Loucy (cell line): Measurements from ENCODE around the gene CBLC.
"Not testable (repeated sequence)": the region's sequence is repeated elsewhere in the genome, so short reads cannot be mapped to it uniquely, and the experiment has no call there.

Source experiments
- H2AFZ ChIP-seq: fragments of 200-600 bp; sonication (generic); 2 replicates; pipeline ENCODE4 v1.6.0; 2016; ENCODE audit warnings: antibody characterized with exemption, mild to moderate bottlenecking, low read length, moderate library complexity
- H3F3A ChIP-seq: fragments of 200-600 bp; 2 replicates; pipeline ENCODE4 v1.6.0; 2016; ENCODE audit warnings: antibody characterized with exemption, low read depth, mild to moderate bottlenecking
- H3K27me3 ChIP-seq: fragments of 200-600 bp; sonication (generic); 2 replicates; pipeline ENCODE4 v1.6.1; 2014; ENCODE audit warnings: low read length, mild to moderate bottlenecking; ENCODE audit not compliant: insufficient read depth, poor library complexity, severe bottlenecking
- H3K36me3 ChIP-seq: fragments of 200-600 bp; sonication (generic); 2 replicates; pipeline ENCODE4 v1.6.1; 2016; ENCODE audit warnings: low read length; ENCODE audit not compliant: insufficient read depth
- H3K4me1 ChIP-seq: fragments of 200-600 bp; sonication (generic); 2 replicates; pipeline ENCODE4 v1.5.1; 2014; ENCODE audit warnings: low read length, mild to moderate bottlenecking; ENCODE audit not compliant: insufficient read depth, poor library complexity, severe bottlenecking
- H3K4me2 ChIP-seq: fragments of 200-600 bp; sonication (generic); 2 replicates; pipeline ENCODE4 v1.6.0; 2014; ENCODE audit warnings: antibody characterized with exemption, low read length, low read depth, mild to moderate bottlenecking; ENCODE audit not compliant: poor library complexity, severe bottlenecking
- H3K4me3 ChIP-seq: fragments of 200-600 bp; sonication (generic); 2 replicates; pipeline ENCODE4 v1.5.1; 2014; ENCODE audit warnings: low read length, mild to moderate bottlenecking, mixed read lengths; ENCODE audit not compliant: poor library complexity, severe bottlenecking
- H3K79me2 ChIP-seq: fragments of 200-600 bp; sonication (generic); 2 replicates; pipeline ENCODE4 v1.6.1; 2014; ENCODE audit warnings: low read length; ENCODE audit not compliant: insufficient read depth
- H3K9ac ChIP-seq: fragments of 200-600 bp; sonication (generic); 2 replicates; pipeline ENCODE4 v1.6.0; 2014; ENCODE audit warnings: mild to moderate bottlenecking, low read depth, low read length, moderate library complexity; ENCODE audit not compliant: poor library complexity, severe bottlenecking
- H3K9me2 ChIP-seq: fragments of 200-600 bp; sonication (generic); replicated peaks from 2 replicates; pipeline ENCODE4 v1.6.1; 2016; ENCODE audit warnings: low read depth, low read length, mixed read lengths
- H3K9me3 ChIP-seq: fragments of 200-600 bp; sonication (generic); 2 replicates; pipeline ENCODE4 v1.6.1; 2014; ENCODE audit warnings: mild to moderate bottlenecking, antibody characterized with exemption, low read length, low read depth; ENCODE audit not compliant: insufficient read depth
- H4K20me1 ChIP-seq: fragments of 200-600 bp; sonication (generic); 2 replicates; pipeline ENCODE4 v1.6.0; 2014; ENCODE audit warnings: antibody characterized with exemption, low read length, mild to moderate bottlenecking; ENCODE audit not compliant: insufficient read depth, poor library complexity, severe bottlenecking
- CTCF ChIP-seq: fragments of 200-600 bp; sonication (generic); conservative IDR thresholded peaks from 2 replicates; pipeline ENCODE4 v1.5.1; 2014; ENCODE audit warnings: mild to moderate bottlenecking, antibody characterized with exemption, low read length
- EZH2phosphoT487 ChIP-seq: fragments of 200-600 bp; IDR thresholded peaks from 2 replicates; pipeline ENCODE4 v1.6.1; 2018; ENCODE audit warnings: antibody characterized with exemption, mild to moderate bottlenecking, moderate library complexity, borderline replicate concordance

Gene CBLC

GRCh38 chr19:44779150-44779549 is 1.5 kb downstream of the CBLC start:
- Histone ChIP-seq H3K4me1 (no peaks in the 10 kb centered on the region), H3F3A (no peaks in the 10 kb centered on the region)

GRCh38 chr19:44781694-44782093 is 4.0 kb downstream of the CBLC start:
- not testable (repeated sequence) for H3K27me3 ChIP-seq, H3K9me2 ChIP-seq, H3K9me3 ChIP-seq, H3K4me3 ChIP-seq, H3K4me2 ChIP-seq, H3K36me3 ChIP-seq, H2AFZ ChIP-seq, H3K79me2 ChIP-seq, H4K20me1 ChIP-seq, H3F3A ChIP-seq, H3K9ac ChIP-seq, H3K4me1 ChIP-seq

More at GRCh38 chr19:44779150-44779549, 1.5 kb downstream of the CBLC start:
- TF ChIP-seq EZH2phosphoT487, result no peak
- no peak for TF ChIP-seq CTCF
- H3K9ac ChIP-seq, result no peak overlapping the region
- no peaks in the 10 kb centered on the region for H3K36me3 ChIP-seq
- H3K4me2 ChIP-seq, result no peak overlapping the region
- H4K20me1 ChIP-seq, result no peaks in the 10 kb centered on the region
- no peaks in the 10 kb centered on the region for H3K27me3 ChIP-seq
- no peaks in the 10 kb centered on the region for H3K9me2 ChIP-seq
- H3K79me2 ChIP-seq, result no peaks in the 10 kb centered on the region
- H3K4me3 ChIP-seq, result no peak overlapping the region
- H3K9me3 ChIP-seq, result no peaks in the 10 kb centered on the region
- no peak overlapping the region for H2AFZ ChIP-seq

- Histone ChIP-seq H2AFZ (no peak overlapping the region), H3K27me3 (no peaks in the 10 kb centered on the region), H3K36me3 (no peaks in the 10 kb centered on the region), H3K4me1 (no peaks in the 10 kb centered on the region), H3K79me2 (no peaks in the 10 kb centered on the region), H4K20me1 (no peaks in the 10 kb centered on the region), H3K4me3 (no peak overlapping the region), H3K9me3 (no peaks in the 10 kb centered on the region), H3K4me2 (no peak overlapping the region), H3F3A (no peaks in the 10 kb centered on the region), H3K9ac (no peak overlapping the region), H3K9me2 (no peaks in the 10 kb centered on the region)
- TF ChIP-seq EZH2phosphoT487, result no peak
- TF ChIP-seq CTCF, result 0 out of 2 replicates have a peak, but pooled peaks have one; percentile 21
Observed at GRCh38 chr19:44782729-44783128, 5.0 kb downstream of the CBLC start.

- no peak overlapping the region for H3K9ac ChIP-seq
- H3K79me2 ChIP-seq, result no peaks in the 10 kb centered on the region
- no peaks in the 10 kb centered on the region for H3K9me2 ChIP-seq
- H2AFZ ChIP-seq, result no peak overlapping the region
- no peaks in the 10 kb centered on the region for H3K4me1 ChIP-seq
- H3K36me3 ChIP-seq, result no peaks in the 10 kb centered on the region
- TF ChIP-seq EZH2phosphoT487 (no peak), CTCF (no peak)
- H3F3A ChIP-seq, result no peaks in the 10 kb centered on the region
- H3K27me3 ChIP-seq, result no peaks in the 10 kb centered on the region
- no peak overlapping the region for H3K4me2 ChIP-seq
- no peaks in the 10 kb centered on the region for H3K9me3 ChIP-seq
- no peaks in the 10 kb centered on the region for H4K20me1 ChIP-seq
- H3K4me3 ChIP-seq, result no peak overlapping the region
Observed at GRCh38 chr19:44783545-44783944, 5.9 kb downstream of the CBLC start.
